Activated T-cell treated with anti-CD3 and anti-CD28 coated beads, Interleukin-2, amount 50 U/mL, for 48 hours (primary cell): ENCODE measurements around the gene PILRA.
"Not testable (repeated sequence)": the region's sequence is repeated elsewhere in the genome, so short reads cannot be mapped to it uniquely, and the experiment has no call there.

ENCODE experiments used
- DNase-seq, 2 experiments: peaks; one replicate each; pipeline ENCODE4 v3.0.0-alpha.2; 2020

Gene PILRA

DNA sequence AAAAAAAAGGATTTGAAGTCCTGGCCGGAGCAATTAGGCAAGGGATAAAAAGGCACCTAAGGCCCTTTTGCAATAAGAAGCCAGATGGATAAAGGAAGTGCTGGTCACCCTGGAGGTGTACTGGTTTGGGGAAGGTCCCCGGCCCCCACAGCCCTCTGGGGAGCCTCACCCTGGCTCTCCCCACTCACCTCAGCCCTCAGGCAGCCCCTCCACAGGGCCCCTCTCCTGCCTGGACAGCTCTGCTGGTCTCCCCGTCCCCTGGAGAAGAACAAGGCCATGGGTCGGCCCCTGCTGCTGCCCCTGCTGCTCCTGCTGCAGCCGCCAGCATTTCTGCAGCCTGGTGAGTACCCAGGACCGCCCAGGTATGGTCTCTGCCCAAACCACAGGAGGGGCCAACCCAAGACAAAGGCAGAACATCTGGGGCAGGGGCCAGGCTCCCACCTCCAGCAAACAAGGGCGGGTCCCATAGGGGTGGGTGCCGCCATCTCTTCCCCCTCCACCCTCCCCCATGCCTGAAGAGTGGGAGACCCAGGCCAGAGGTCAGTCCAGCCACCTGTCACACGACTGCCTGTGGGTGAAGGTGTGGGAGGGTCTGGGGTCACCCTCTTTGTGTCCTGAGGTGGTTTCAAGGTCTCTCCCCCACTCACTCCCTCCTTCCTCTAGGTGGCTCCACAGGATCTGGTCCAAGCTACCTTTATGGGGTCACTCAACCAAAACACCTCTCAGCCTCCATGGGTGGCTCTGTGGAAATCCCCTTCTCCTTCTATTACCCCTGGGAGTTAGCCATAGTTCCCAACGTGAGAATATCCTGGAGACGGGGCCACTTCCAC is 15.0 kb upstream of the PILRA start, which contains the start of gene PILRB:
Gene PILRB, plus strand, starts transcription at position 91 of the 830 bp plus-strand sequence. Its CDS starts 186 bp downstream, at position 277.
- DNase-seq = no peak

DNA sequence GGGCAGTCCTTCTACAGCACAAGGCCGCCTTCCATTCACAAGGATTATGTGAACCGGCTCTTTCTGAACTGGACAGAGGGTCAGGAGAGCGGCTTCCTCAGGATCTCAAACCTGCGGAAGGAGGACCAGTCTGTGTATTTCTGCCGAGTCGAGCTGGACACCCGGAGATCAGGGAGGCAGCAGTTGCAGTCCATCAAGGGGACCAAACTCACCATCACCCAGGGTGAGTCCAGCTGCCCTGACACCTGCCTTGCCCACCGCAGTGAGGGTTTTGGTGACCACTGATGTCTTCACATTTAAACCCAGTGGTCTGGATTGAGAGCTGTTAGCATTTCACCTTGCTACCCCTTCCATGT is 14.5 kb upstream of the PILRA start:
- no peak for DNase-seq

DNA sequence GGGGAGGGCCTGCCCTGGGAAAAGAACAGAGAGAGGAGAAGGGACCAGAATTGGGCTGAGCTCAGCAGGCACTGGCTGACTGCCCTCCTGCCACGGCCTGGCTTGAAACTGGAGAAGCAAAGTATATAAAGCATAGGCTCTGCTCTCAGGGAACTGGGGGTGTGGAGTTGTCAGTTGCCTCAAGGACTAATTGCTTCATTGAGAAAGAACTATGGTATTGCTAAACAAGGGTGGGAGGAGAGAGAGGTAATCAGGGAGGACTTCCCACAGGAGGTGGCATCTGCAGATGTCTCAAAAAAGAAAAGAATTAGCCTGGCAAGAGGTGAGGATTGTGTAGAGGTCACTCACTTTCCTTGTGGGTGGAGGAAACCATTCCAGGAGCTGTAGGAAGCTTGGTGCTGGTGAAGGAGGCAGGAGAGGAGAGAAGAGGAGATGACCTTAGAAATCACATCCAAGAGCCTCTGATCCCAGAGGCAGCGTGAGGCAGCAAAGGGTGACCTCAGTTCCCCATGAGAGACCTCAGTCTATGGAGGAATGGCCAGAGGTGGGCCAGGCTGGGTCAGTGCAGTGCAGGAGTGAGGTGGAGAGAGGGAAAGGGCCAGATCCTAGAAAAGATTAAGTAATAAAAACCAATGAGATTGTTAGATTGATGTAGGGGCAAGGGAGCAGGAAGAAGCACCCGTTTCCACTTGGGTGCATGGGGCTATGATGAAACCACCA is 13.0 kb upstream of the PILRA start:
- no peak for DNase-seq

DNA sequence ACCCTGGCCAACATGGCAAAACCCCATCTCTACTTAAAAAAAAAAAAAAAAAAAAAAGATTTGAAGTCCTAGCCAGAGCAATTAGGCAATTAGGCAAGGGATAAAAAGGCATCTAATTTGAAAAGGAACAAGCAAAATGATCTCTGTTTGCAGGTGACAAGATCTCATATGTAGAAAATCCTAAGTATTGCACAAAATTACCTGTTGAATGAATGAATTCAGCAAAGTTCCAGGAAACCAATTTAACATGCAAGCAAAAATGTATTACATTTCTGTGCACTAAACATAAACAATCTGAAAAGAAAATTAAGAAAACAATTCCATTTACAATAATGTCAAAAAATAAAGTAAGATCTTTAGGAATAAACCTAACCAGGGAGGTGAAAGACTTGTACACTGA is 10.2 kb upstream of the PILRA start:
- DNase-seq = no peak

DNA sequence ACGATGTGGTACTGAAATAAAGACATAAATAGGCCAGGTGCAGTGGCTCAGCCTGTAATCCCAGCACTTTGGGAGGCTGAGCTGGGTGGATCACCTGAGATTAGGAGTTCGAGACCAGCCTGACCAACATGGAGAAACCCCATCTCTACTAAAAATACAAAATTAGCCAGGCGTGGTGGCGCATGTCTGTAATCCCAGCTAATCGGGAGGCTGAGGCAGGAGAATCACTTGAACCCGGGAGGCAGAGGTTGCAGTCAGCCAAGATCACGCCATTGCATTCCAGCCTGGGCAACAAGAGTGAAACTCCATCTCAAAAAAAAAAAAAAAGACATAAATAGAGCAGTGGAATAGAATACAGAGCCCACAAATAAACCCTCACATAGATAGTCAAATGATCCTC is 9.5 kb upstream of the PILRA start:
- not testable (repeated sequence) for DNase-seq

DNA sequence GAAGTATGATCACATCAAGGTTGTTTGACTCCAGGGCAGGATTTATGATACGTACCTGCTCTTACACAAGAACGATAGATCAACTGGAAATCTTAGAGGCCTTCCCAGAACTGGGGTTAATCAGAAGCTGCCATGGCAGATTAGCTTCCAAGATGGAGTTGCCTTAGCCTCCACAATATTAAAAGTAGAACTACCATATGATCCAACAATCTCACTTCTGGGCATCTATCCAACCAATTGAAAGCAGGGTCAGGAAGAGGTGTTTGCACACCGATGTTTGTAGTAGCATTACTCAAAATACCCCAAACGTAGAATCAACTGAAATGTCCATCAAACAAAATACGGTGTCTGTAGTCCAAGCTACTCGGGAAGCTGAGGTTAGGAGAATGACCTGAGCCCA is 8.8 kb upstream of the PILRA start:
- no peak for DNase-seq

DNA sequence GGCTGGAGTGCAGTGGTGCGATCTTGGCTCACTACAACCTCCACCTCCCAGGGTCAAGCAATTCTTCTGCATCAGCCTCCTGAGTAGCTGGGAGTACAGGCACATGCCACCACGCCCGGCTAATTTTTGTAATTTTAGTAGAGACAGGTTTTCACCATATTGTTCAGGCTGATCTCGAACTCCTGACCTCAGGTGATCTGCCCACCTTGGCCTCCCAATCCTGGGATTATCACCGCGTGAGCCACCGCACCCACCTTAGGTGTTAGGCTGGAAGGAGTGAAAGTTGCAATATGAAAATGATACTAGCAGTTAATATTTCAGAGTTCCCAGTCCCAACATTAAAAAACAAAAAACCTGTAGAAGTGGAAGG is 7.3 kb upstream of the PILRA start:
- DNase-seq = not testable (repeated sequence)

DNA sequence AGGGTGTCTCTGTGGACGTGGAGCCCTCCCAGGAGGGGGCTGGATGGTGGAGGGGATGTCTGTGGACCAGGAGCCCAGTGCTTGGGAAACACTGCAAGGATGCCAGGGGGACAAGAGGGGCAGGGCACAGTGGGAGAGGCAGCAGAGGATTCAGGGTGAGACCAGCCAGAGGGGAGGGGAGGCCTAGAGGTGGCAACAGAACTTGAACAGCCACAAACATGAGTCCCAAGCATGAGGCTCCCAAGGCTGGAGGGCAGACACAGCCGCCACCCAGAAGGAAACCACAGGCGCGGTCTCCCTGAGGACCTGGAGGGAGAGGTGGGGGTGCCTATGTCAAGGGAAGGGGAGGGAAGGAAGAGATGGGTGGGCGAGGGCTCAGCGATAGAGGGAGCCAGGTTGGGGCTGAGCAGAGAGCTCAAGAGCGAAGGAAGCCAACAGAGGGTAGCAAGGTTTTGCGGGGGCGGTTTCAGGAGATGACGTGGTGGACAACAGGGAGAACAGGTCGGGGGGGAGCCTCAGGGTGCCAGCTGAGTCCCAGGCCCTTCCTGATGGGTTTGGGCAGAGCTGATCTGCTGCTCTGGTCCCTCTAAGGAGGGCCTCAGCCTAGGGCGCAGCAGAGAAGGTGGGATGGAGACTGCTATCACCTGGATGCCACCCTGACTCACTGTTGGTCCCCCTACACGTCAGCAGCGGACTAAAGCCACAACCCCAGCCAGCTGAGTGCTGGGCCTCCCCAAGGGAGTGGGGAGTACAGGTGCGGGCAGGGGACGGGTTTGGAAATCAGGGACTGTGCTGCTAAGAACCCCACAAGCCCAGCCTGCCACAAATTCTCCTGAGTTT is 6.7 kb upstream of the PILRA start:
- DNase-seq = peak; percentile 61 to 70

DNA sequence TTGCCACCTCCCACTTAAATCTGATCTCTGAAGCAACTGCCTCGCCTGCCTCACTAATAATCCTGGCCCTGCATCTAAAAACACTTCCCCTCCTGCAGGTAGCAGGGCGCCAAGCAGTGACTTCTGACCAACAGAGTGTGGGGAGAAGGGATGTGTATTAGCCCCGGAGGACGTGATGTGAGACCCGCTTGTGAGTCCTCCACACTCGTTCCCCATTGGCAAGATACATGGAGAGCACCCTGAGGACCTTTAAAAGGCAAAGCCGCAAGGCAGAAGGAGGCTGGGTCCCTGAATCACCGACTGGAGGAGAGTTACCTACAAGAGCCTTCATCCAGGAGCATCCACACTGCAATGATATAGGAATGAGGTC is 6.1 kb upstream of the PILRA start:
- no peak for DNase-seq

DNA sequence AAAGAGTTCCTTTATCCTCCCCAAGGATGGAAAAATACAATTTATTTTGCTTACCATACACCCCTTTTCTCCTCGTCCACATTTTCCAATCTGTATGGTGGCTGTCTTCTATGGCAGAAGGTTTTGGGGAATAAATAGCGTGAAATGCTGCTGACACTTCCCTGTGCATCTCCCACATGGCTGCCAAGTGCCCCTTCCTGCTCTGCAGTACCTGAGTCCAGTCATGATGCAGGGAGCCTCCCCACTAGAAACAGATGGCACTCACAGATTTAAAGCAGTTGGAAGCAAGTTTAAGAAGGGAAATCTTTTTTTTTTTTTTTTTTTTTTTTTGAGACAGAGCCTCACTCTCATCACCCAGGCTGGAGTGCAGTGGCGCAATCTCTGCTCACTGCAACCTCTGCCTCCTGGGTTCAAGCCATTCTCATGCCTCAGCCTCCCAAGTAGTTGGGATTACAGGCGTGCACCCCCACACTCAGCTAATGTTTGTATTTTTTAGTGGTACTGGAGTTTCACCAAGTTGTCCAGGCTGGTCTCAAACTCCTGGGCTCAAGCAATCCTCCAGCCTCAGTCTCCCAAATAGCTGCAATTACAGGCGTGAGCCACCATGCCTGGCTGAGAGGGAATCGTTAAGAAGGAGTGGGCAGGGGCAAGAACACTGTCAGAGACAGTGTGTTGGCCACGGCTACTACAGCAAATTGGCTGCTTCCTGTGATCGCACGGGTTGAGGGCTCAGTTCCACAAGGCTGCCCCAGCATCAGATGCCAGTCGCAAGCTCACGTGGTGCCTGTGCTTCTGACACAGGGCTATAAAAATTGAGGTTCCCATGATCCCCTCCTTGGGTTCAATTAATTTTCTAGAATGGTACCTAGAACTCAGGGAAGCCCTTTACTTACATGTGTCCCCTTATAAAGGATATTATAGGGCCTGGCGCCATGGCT is 5.3 kb upstream of the PILRA start:
- DNase-seq = no peak

DNA sequence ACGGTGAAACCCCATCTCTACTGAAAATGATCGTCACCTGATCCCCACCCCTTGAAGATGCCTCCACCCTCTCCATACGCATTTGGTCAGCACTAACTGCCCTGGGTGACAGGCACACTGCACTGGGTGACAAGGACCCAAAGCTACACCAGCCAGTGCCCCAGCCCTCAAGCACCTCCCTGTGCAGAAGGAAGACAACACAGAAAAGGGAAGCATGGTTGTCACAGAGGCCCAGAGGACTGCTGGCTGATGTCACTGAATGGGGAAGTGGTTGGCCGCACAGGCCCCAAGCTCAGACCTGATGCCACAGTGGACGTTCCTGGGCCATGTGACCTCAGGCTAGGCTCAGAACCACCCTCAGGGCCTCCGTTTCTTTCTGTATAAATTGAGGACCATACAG is 4.2 kb upstream of the PILRA start:
- DNase-seq = no peak

DNA sequence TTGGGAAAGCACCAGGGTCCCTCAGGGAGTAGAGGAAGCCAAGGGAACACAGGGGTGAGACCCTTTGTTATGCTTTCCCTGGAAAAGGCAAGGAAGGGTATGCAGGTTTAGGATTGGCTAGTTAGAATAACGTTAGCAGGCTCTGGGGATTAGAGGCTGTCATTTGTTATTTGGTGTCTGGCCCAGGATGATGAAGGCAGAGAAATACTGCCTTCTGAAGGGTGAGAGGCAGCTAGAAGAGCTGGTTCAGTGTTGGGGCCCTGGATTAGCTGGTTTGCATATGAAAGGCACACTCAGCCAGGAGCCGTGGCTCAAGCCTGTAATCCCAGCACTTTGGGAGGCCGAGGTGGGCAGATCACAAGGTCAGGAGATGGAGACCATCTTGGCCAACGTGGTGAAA is 3.0 kb upstream of the PILRA start:
- DNase-seq = no peak

DNA sequence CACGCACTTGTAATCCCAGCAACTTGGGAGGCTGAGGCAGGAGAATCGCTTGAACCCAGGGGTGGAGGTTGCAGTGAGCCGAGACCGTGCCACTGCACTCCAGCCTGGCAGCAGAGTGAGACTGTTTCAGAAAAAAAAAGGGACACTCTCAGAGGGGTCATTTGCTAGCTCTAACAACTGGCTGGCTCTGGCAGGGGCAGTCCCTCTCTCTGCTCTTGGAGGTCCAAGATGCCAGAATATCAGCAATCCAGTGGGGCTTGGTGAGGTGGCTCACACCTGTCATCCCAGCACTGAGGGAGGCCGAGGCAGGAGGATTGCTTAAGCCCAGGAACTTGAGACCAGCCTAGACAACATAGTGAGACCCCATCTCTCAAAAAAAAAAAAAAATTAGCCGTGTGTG is 2.5 kb upstream of the PILRA start:
- DNase-seq = no peak

DNA sequence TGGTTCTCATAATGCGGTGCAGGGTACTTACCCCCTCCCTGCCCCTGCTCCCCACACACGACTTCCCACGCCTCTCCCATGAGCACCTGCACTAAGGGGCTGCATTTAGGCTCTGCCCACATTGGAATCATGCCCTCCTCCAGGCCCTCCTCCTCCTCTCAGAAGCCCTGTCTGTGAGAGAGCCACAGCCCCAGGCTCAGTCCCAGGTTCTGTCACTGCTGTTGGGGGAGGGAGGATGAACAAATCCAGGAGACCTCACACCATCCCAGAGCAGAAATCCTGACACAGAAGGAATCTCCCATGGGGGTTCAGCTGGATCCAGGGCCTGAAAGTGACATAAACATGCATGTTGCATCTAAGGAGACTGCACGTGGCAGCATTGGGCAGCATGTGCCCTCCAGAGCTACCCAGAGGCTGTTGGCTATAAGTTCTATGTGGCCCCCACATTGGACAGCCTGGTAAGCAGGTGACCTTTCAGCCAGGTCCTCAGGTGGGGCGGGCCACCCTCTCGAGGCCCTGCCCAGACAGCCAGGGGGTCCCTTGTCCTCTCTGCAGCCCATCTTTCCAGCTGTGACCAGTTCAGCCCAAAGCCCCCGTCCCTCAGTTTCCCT is 1.6 kb upstream of the PILRA start:
- DNase-seq = no peak

DNA sequence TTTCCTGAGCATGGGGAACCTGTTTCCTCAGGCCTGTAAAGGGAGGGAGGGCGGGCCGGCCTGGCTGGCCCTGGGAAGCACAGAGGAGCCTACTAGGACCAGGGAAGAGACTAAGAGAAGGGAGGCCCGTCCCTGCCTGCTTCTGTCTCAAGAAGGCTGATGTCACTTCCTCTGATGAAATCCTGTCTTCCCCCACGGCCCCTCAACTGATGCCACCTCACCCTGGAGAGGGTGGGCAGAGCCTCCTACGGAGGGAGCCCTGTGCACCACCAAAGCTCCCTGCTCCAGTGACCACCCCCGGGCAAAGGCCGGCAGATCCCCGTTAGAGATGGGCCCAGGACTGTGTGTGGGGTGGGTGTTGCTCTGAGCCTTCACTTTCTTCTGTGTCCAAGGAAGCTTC is 1.0 kb upstream of the PILRA start:
- DNase-seq = peak; percentile 57 to 62

DNA sequence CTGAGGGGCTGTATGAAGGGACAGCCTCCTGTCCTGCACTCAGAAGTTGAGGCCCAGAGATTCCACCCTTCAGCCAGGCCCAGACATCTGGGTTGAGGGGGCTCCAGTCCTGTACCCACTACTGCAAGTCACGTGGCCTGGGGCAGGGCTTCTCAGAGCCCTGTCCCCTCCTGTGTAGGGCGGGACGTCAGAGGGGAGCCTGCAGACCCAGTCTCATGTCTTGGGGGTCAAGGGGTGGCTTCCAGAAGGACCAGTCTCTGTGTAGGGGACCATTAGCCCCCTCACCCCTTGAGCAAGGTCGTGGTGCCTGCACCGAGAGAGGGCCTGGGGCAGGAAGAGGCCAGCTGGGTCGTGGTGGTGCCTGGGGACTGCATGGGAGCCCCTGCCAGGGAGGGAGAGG is 593 bp upstream of the PILRA start:
- no peak for DNase-seq

DNA sequence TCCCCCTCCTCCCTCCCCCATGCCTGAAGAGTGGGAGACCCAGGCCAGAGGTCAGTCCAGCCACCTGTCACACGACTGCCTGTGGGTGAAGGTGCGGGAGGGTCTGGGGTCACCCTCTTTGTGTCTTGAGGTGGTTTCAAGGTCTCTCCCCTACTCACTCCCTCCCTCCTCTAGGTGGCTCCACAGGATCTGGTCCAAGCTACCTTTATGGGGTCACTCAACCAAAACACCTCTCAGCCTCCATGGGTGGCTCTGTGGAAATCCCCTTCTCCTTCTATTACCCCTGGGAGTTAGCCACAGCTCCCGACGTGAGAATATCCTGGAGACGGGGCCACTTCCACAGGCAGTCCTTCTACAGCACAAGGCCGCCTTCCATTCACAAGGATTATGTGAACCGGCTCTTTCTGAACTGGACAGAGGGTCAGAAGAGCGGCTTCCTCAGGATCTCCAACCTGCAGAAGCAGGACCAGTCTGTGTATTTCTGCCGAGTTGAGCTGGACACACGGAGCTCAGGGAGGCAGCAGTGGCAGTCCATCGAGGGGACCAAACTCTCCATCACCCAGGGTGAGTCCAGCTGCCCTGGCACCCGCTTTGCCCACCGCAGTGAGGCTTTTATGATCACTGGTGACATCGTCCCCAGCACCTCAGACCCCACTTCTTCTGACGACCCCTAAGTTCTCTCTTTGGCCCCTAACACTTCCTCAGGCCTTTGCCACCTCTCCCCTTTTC is 747 bp downstream of the PILRA start:
- not testable (repeated sequence) for DNase-seq

DNA sequence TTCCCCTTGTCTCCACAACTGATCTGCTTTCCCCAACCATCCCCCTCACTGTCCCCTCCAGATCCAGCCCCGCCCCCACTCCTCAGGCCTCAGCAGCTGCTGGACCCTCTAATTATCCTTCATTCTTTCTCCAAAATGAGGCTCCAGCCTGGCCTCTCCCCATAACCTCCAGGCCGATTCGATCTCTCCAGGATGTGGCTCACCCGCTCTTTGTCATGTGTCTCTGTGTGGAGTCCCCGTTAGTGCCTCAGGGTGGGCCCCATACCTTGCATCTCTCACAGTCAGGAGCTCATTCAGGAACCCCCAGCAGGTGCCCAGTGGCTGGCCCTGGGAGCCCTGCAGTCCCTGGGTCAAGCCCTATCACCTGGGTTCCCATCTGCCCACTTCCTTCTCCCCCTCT is 1.3 kb downstream of the PILRA start:
- no peak for DNase-seq

DNA sequence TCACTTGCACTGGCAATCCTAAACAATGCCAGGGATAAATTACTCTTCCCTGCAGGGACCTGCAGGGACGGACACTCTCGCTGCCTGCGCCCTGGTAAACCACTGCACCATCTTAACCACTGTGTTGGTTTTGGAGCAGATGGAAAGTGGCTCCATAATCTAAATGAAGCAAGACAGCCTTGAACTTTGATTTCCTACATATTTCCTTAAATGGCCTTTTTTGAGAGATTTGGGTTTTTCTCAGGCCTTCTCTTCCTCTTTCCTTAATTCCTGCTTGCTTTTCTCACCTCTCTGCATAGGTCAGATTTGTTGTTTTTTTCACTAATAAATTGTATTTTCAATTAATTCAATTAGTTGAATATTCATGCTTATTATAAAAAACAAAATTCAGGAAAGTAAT is 2.8 kb downstream of the PILRA start:
- no peak for DNase-seq

DNA sequence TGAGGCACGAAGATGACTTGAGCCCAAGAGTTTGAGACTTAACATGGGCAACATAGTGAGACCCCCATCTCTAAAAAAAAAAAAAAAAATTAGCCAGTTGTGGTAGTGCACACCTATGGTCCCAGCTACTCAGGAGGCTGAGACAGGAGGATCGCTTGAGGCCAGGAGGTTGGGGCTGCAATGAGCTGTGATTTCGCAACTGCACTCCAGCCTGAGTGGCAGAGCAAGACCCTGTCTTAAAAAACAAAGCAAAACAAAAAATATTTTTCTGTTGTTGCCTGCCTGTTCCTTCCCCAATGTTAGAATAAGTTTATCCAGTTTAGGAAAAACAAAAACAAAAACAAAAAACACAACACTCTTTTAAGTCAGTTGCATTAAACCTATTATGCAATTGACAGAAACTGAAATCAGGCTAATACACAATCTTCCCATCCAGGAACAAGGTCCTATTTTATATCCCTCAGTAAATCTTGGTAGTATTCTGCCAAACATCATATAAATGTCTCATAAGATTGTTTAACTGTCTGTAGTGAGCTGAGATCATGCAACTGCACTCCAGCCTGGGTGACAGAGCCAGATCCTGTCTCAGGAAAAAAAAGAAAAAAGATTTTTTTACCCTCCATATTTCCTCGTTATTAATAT is 4.9 kb downstream of the PILRA start:
- no peak for DNase-seq

DNA sequence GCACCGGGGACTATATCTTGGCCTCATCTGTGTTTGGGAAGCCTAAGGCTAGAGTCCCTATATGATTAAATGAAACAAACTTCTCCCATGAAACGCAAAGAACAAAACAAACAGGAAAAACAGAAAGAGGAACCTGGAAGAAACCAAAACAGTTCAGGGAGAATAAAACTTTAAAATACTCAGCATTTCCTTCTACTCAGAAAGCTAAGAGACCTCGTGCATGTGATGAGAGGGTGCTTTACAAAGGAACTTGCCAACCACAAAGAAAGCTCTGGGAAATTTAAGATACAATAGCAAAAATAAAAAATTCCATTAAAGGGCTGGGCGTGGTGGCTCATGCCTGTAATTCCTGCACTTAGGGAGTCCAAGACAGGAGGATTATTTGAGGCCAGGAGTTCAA is 6.9 kb downstream of the PILRA start:
- DNase-seq = no peak
